K562 (cell line): ENCODE results near the gene AGRP. TPM values are rescaled to one million over a fixed set of nuclear protein-coding genes. Genes with fewer than 3 reads are reported as not detected.

Experiments used
- ARID1B ChIP-seq: fragments of 450-650 bp; IDR thresholded peaks from 2 replicates; pipeline ENCODE4 v1.6.1; 2016; ENCODE audit warnings: antibody characterized with exemption, mild to moderate bottlenecking, inconsistent platforms
- ESRRA ChIP-seq: fragments of 450-650 bp; IDR thresholded peaks from 2 replicates; pipeline ENCODE4 v1.6.1; 2014; ENCODE audit warnings: low read depth, mild to moderate bottlenecking, moderate library complexity, borderline replicate concordance
- KLF6 ChIP-seq: fragments of 250-450 bp; sonication (Bioruptor Pico); IDR thresholded peaks from 2 replicates; pipeline ENCODE4 v1.4.0; 2020; ENCODE audit warnings: mild to moderate bottlenecking, moderate library complexity, borderline replicate concordance
- NFATC3 ChIP-seq: fragments of 450-650 bp; IDR thresholded peaks from 2 replicates; pipeline ENCODE4 v1.6.1; 2017; ENCODE audit warnings: mild to moderate bottlenecking
- NFIX ChIP-seq: fragments of 250-450 bp; sonication (Bioruptor Pico); IDR thresholded peaks from 2 replicates; pipeline ENCODE4 v1.4.0; 2020; ENCODE audit warnings: low read depth, mild to moderate bottlenecking, moderate library complexity
- PHF20 ChIP-seq: fragments of 450-650 bp; IDR thresholded peaks from 2 replicates; pipeline ENCODE4 v1.6.1; 2018; ENCODE audit not compliant: partially characterized antibody
- PRPF4 ChIP-seq: fragments of 200-400 bp; formaldehyde crosslinking; IDR thresholded peaks from one replicate; pipeline ENCODE4 v1.6.1; 2017; ENCODE audit warnings: low read length, low read depth, mild to moderate bottlenecking; ENCODE audit not compliant: insufficient read depth, poor library complexity, severe bottlenecking
- RCOR1 ChIP-seq, 2 experiments: IDR thresholded peaks; 2 replicates each; pipeline ENCODE4 v1.6.1; 2012; ENCODE audit warnings: low read depth in 2 of 2, low read length in 2 of 2, borderline replicate concordance in 1 of 2, improper control_type of control experiment in 1 of 2
- YY1 ChIP-seq, 3 experiments: IDR thresholded peaks; 2 replicates each; pipeline ENCODE4 v1.6.1; 2011; ENCODE audit warnings: low read length in 2 of 3, mild to moderate bottlenecking in 2 of 3, moderate library complexity in 2 of 3, borderline replicate concordance in 1 of 3, control low read depth in 1 of 3, low read depth in 1 of 3; ENCODE audit not compliant: insufficient read depth in 3 of 3, insufficient replicate concordance in 2 of 3, control insufficient read depth in 1 of 3, insufficient read length in 1 of 3; ENCODE audit errors: extremely low read depth in 1 of 3
- ZC3H4 ChIP-seq: sonication (generic); formaldehyde crosslinking; IDR thresholded peaks from 2 replicates; pipeline ENCODE4 v1.9.0; 2021; ENCODE audit warnings: missing genetic modification reagents, borderline replicate concordance
- ZFP1 ChIP-seq: fragments of 450-650 bp; formaldehyde crosslinking; IDR thresholded peaks from 2 replicates; pipeline ENCODE4 v1.4.0; 2020; ENCODE audit warnings: mild to moderate bottlenecking, mixed read lengths
- ZNF3 ChIP-seq: fragments of 250-450 bp; sonication (Bioruptor Pico); IDR thresholded peaks from 2 replicates; pipeline ENCODE4 v1.5.0; 2021; ENCODE audit warnings: mild to moderate bottlenecking, moderate library complexity
- ZNF644 ChIP-seq: fragments of 200-800 bp; sonication (Bioruptor generic); IDR thresholded peaks from 2 replicates; pipeline ENCODE4 v1.6.1; 2016; ENCODE audit warnings: low read depth, missing genetic modification characterization, missing compliant biosample characterization
- polyA plus RNA-seq, 8 experiments: library from polyadenylated mRNA; depleted of rRNA in 4 of 8; stranded (reverse) in 5 of 8; unstranded in 3 of 8; fragments of >200 nt; fragmentation: Nextera tagmentation in 2 of 8; fragmentation: Illumina TruSeq in 1 of 8; extraction: Ambion mirVana in 2 of 8; extraction: Trizol in 1 of 8; gene quantifications; 2 replicates each; pipeline versions ENCODE4 v1.2.1 to v1.2.3, GENCODE V29; 2011 to 2014; ENCODE audit warnings: inconsistent platforms in 1 of 8, missing spikeins in 1 of 8
- total RNA-seq, 7 experiments: library from RNA; depleted of rRNA in 6 of 7; stranded (reverse); fragments of >200 nt in 6 of 7; fragmentation: Illumina TruSeq in 2 of 7; extraction: Trizol in 2 of 7; gene quantifications; 2 replicates each; pipeline versions ENCODE4 v1.2.1 to v1.2.3, GENCODE V29; 2011 to 2021; ENCODE audit warnings: low replicate concordance in 1 of 7
- TF ChIP-seq, protein P1 (sequence below): fragments of 250-450 bp; sonication (Bioruptor Pico); IDR thresholded peaks from 2 replicates; pipeline ENCODE4 v1.4.0; 2020; ENCODE audit warnings: mild to moderate bottlenecking, moderate library complexity, borderline replicate concordance
- TF ChIP-seq, protein P2 (sequence below), 2 experiments: fragments of 250-450 bp in 1 of 2; fragments of 450-650 bp in 1 of 2; sonication (Bioruptor Pico) in 1 of 2; IDR thresholded peaks; 2 replicates each; pipeline versions ENCODE4 v1.6.1 to v1.8.0; 2016 to 2021; ENCODE audit warnings: mild to moderate bottlenecking in 2 of 2, moderate library complexity in 2 of 2, missing compliant biosample characterization in 1 of 2, missing genetic modification characterization in 1 of 2

Gene AGRP
- total and polyA plus RNA-seq, 9 of the 15 experiments (the other 6 are each of a cell fraction or from before 2014, with no cell fraction given), result not detected

DNA sequence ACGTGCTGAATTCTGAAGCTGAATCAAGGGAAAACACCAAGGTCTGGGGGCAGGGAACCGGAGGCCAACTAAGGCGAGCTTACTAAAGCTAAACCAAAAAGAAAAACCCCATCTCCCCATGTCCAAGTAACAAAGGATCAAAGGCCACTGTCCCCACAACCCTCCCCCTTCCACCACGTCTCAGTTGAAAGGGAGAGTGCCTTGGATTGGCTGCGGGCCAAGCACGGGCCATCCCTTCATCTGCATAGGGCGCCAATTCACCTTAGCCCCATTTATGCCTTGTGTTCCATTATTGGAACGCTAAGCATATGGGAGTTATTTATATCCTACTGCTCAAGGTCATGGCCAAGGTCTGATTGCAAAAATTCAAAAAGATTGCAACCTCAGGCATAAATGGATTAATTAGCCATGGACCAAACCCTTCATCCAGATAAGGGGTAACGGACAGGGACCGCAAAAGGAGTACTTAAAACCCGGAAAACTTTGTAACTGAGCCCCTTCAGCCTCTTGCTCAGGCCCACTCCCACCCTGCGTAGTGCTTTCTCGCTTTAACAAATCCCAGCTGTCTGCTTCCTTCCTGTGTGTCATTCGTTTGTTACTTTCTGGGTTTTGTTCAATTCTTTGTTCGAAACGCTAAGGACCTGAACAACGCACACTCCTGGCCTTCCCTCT, 1.6 kb downstream of the AGRP start (continued):
- TF ChIP-seq, protein P1, sequence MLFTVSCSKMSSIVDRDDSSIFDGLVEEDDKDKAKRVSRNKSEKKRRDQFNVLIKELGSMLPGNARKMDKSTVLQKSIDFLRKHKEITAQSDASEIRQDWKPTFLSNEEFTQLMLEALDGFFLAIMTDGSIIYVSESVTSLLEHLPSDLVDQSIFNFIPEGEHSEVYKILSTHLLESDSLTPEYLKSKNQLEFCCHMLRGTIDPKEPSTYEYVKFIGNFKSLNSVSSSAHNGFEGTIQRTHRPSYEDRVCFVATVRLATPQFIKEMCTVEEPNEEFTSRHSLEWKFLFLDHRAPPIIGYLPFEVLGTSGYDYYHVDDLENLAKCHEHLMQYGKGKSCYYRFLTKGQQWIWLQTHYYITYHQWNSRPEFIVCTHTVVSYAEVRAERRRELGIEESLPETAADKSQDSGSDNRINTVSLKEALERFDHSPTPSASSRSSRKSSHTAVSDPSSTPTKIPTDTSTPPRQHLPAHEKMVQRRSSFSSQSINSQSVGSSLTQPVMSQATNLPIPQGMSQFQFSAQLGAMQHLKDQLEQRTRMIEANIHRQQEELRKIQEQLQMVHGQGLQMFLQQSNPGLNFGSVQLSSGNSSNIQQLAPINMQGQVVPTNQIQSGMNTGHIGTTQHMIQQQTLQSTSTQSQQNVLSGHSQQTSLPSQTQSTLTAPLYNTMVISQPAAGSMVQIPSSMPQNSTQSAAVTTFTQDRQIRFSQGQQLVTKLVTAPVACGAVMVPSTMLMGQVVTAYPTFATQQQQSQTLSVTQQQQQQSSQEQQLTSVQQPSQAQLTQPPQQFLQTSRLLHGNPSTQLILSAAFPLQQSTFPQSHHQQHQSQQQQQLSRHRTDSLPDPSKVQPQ (CRISPR knock-in tag), result no peak
- TF ChIP-seq ESRRA (peak; percentile 76), KLF6 (CRISPR knock-in tag) (no peak), PRPF4 (no peak), NFIX (peak; percentile 40; the same call in 1 of the 2 replicates), ZFP1 (CRISPR knock-in tag) (no peak), ZC3H4 (peak; percentile 55; the same call in 1 of the 2 replicates), NFATC3 (peak; percentile 61; the same call in 1 of the 2 replicates), ZNF644 (tag) (no peak; the same call in 1 of the 2 replicates), ZNF3 (CRISPR knock-in tag) (no peak), ARID1B (peak; percentile 50), RCOR1 (IDR thresholded peaks at IDR 0.05; ENCODE audit: borderline replicate concordance in 1 of 2, low read depth in 2 of 2, low read length in 2 of 2) (no peak), YY1 (IDR thresholded peaks at IDR 0.05; ENCODE audit: borderline replicate concordance in 1 of 3, control insufficient read depth in 1 of 3, extremely low read depth in 1 of 3, insufficient read depth in 3 of 3, insufficient read length in 1 of 3, insufficient replicate concordance in 2 of 3, low read depth in 1 of 3, low read length in 2 of 3) (no peak), PHF20 (no peak)
- TF ChIP-seq, protein P2, sequence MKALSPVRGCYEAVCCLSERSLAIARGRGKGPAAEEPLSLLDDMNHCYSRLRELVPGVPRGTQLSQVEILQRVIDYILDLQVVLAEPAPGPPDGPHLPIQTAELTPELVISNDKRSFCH (CRISPR knock-in tag; IDR thresholded peaks at IDR 0.05), result no peak
- TF ChIP-seq, protein P2 (tag; IDR thresholded peaks at IDR 0.05), result 0 out of 2 replicates have a peak, but pooled peaks have one; percentile 28
